ENCODE results near the gene TMEM94. TPM values are rescaled to one million over a fixed set of nuclear protein-coding genes. Genes with fewer than 3 reads are reported as not detected.
"Not testable (repeated sequence)": the region's sequence is repeated elsewhere in the genome, so short reads cannot be mapped to it uniquely, and the experiment has no call there.

Gene TMEM94
- total and polyA plus RNA-seq, 9 of the 15 experiments (the other 6 are each of a cell fraction or from before 2014, with no cell fraction given), result 0.35 to 48.1 (median 14.4) TPM

DNA sequence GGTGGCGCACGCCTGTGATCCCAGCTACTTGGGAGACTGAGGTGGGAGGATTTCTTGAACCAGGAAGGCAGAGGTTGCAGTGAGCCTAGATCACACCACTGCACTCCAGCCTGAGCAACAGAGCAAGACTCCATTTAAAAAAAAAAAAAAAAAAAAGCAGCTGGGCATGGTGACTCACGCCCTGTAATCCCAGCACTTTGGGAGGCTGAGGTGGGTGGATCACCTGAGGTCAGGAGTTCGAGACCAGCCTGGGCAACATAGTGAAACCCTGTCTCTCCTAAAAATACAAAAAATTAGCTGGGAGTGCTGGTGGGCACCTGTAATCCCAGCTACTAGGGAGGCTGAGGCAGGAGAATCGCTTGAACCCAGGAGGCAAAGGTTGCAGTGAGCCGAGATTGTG is 10.5 kb upstream of the TMEM94 start:
- H3K4me2 ChIP-seq (ENCODE audit: insufficient read depth, low read length); in situ Hi-C loops (cut with MboI): not testable (repeated sequence)
- POLR2A ChIA-PET, result interaction anchor here (1.0 kb wide), 1 partner anchor 16 kb away, joined by 3 read pairs; no protein-coding TSS in a partner anchor

More for the DNA sequence above, 10.5 kb upstream of the TMEM94 start:
- H3K79me2 ChIP-seq (ENCODE audit: control insufficient read depth, insufficient read depth, low read length); intact Hi-C loops (cut with micrococcal nuclease); H3K27ac ChIP-seq (ENCODE audit: extremely low read depth, low read depth, low read length); BruUV-seq (replicated peaks); H3K9me1 ChIP-seq (ENCODE audit: control insufficient read depth, insufficient read depth, low read length); H3K4me3 ChIP-seq; H3K27me3 ChIP-seq (ENCODE audit: control insufficient read depth in 2 of 2, insufficient read depth in 2 of 2, low read length in 2 of 2); H2AFZ ChIP-seq (ENCODE audit: low read depth, low read length); ATAC-seq; H3K9ac ChIP-seq (ENCODE audit: insufficient read depth in 1 of 2, low read depth in 2 of 2, low read length in 2 of 2); H4K20me1 ChIP-seq (replicated peaks; ENCODE audit: control insufficient read depth, insufficient read depth, low read length); FAIRE-seq; CTCF ChIA-PET (ENCODE audit: low intra/inter-chr PET ratio); H3K36me3 ChIP-seq (ENCODE audit: control insufficient read depth, insufficient read depth, low read length); H3K9me3 ChIP-seq (replicated peaks; ENCODE audit: control insufficient read depth, insufficient read depth, low read depth, low read length); DNase-seq (ENCODE audit: extremely low read depth in 1 of 4, low spot score in 3 of 4): not testable (repeated sequence)
- TF ChIP-seq EGR1 (conservative IDR thresholded peaks at IDR 0.05) (peak; percentile 68), DPF2 (IDR thresholded peaks at IDR 0.05) (0 out of 2 replicates have a peak, but pooled peaks have one; percentile 18)
- TF ChIP-seq, protein P1, sequence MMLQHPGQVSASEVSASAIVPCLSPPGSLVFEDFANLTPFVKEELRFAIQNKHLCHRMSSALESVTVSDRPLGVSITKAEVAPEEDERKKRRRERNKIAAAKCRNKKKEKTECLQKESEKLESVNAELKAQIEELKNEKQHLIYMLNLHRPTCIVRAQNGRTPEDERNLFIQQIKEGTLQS (IDR thresholded peaks at IDR 0.05), result 0 out of 2 replicates have a peak, but pooled peaks have one; percentile 40
- TF ChIP-seq, protein P1 (CRISPR knock-in tag; conservative IDR thresholded peaks at IDR 0.05), result not testable (repeated sequence)
- peaks cover 17 to 23% of the 10 kb centered on the region in 2 experiments; a peak in 4 of 5 replicates for H3K4me1 ChIP-seq (replicated peaks in 1 of 2; ENCODE audit: control insufficient read depth in 2 of 2, insufficient read depth in 2 of 2, low read length in 2 of 2)
- 81% methylated on average over 3 of the region's 6 CpGs for WGBS (ENCODE audit: insufficient coverage, low coverage, missing lambda C conversion rate)
